GM12878 (cell line): ENCODE data around the gene RPS16. TPM values are rescaled to one million over a fixed set of nuclear protein-coding genes. Genes with fewer than 3 reads are reported as not detected.

ENCODE experiments used
- EGR1 ChIP-seq, 2 experiments: IDR thresholded peaks; 1 replicate in 1 of 2; 2 replicates in 1 of 2; pipeline ENCODE4 v1.6.1; 2011 to 2012; ENCODE audit warnings: low read depth in 2 of 2, low read length in 2 of 2, borderline replicate concordance in 1 of 2, mild to moderate bottlenecking in 1 of 2, moderate library complexity in 1 of 2
- HDGF ChIP-seq: fragments of 450-650 bp; IDR thresholded peaks from 2 replicates; pipeline ENCODE4 v1.6.1; 2016; ENCODE audit warnings: antibody characterized with exemption
- NRF1 ChIP-seq: conservative IDR thresholded peaks from 2 replicates; pipeline ENCODE4 v1.6.1; 2011; ENCODE audit warnings: mild to moderate bottlenecking, low read depth, low read length, improper control_type of control experiment
- PKNOX1 ChIP-seq: fragments of 450-650 bp; IDR thresholded peaks from 2 replicates; pipeline ENCODE4 v1.6.1; 2016; ENCODE audit warnings: mild to moderate bottlenecking
- SP1 ChIP-seq: IDR thresholded peaks from one replicate; pipeline ENCODE4 v1.6.1; 2011; ENCODE audit warnings: low read depth, low read length
- STAT1 ChIP-seq: fragments of 450-650 bp; conservative IDR thresholded peaks from 2 replicates; pipeline ENCODE4 v1.6.1; 2014; ENCODE audit warnings: antibody characterized with exemption, mild to moderate bottlenecking
- SUZ12 ChIP-seq: fragments of 200-600 bp; sonication (generic); IDR thresholded peaks from one replicate; pipeline ENCODE4 v1.6.1; 2018; ENCODE audit warnings: antibody characterized with exemption, mild to moderate bottlenecking; ENCODE audit not compliant: unreplicated experiment
- TAF1 ChIP-seq: IDR thresholded peaks from 2 replicates; pipeline ENCODE4 v1.6.1; 2011; ENCODE audit warnings: mild to moderate bottlenecking, low read depth, low read length, borderline replicate concordance
- TCF3 ChIP-seq: IDR thresholded peaks from 2 replicates; pipeline ENCODE4 v1.6.1; 2012; ENCODE audit warnings: low read depth, mild to moderate bottlenecking, low read length, borderline replicate concordance; ENCODE audit not compliant: insufficient read depth
- ZBTB40 ChIP-seq: fragments of 450-650 bp; IDR thresholded peaks from 2 replicates; pipeline ENCODE4 v1.6.1; 2016; ENCODE audit warnings: mild to moderate bottlenecking, moderate library complexity, borderline replicate concordance
- polyA plus RNA-seq, 11 experiments: library from polyadenylated mRNA; depleted of rRNA in 4 of 11; unstranded in 6 of 11; stranded (reverse) in 5 of 11; fragments of >200 nt; fragmentation: Nextera tagmentation in 4 of 11; fragmentation: Illumina TruSeq in 1 of 11; extraction: Ambion mirVana in 4 of 11; extraction: Trizol in 1 of 11; gene quantifications; 1 replicate in 1 of 11; 2 replicates in 10 of 11; pipeline versions ENCODE4 v1.2.1 to v1.2.3, GENCODE V29; 2011 to 2016; ENCODE audit warnings: inconsistent platforms in 2 of 11, missing spikeins in 2 of 11, low read depth in 1 of 11
- total RNA-seq, 4 experiments: library from RNA; depleted of rRNA in 3 of 4; stranded (reverse); fragments of >200 nt in 3 of 4; fragmentation: Illumina TruSeq in 1 of 4; extraction: Trizol in 1 of 4; gene quantifications; 2 replicates each; pipeline versions ENCODE4 v1.2.1 to v1.2.3, GENCODE V29; 2013 to 2021
- TF ChIP-seq, protein P1 (sequence below): fragments of 450-650 bp; IDR thresholded peaks from 2 replicates; pipeline ENCODE4 v1.6.1; 2016; ENCODE audit warnings: mild to moderate bottlenecking
- TF ChIP-seq, protein P2 (sequence below): fragments of 450-650 bp; formaldehyde crosslinking; IDR thresholded peaks from 2 replicates; pipeline ENCODE4 v1.4.0; 2020; ENCODE audit warnings: mild to moderate bottlenecking, moderate library complexity
- TF ChIP-seq, protein P3 (sequence below): fragments of 450-650 bp; IDR thresholded peaks from 2 replicates; pipeline ENCODE4 v1.6.1; 2017; ENCODE audit warnings: antibody characterized with exemption, mild to moderate bottlenecking, moderate library complexity

RPS16 gene
- total and polyA plus RNA-seq, 10 of the 15 experiments (the other 5 are each of a cell fraction or from before 2014, with no cell fraction given): 148 to 4,810 (median 2,343) TPM

- TF ChIP-seq ZBTB40: no peak
- TF ChIP-seq, protein P1, sequence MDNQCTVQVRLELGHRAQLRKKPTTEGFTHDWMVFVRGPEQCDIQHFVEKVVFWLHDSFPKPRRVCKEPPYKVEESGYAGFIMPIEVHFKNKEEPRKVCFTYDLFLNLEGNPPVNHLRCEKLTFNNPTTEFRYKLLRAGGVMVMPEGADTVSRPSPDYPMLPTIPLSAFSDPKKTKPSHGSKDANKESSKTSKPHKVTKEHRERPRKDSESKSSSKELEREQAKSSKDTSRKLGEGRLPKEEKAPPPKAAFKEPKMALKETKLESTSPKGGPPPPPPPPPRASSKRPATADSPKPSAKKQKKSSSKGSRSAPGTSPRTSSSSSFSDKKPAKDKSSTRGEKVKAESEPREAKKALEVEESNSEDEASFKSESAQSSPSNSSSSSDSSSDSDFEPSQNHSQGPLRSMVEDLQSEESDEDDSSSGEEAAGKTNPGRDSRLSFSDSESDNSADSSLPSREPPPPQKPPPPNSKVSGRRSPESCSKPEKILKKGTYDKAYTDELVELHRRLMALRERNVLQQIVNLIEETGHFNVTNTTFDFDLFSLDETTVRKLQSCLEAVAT: no peak
- TF ChIP-seq SUZ12: no peak
- no peak; the same call in 1 of the 2 replicates for TF ChIP-seq HDGF
- TF ChIP-seq, protein P2, sequence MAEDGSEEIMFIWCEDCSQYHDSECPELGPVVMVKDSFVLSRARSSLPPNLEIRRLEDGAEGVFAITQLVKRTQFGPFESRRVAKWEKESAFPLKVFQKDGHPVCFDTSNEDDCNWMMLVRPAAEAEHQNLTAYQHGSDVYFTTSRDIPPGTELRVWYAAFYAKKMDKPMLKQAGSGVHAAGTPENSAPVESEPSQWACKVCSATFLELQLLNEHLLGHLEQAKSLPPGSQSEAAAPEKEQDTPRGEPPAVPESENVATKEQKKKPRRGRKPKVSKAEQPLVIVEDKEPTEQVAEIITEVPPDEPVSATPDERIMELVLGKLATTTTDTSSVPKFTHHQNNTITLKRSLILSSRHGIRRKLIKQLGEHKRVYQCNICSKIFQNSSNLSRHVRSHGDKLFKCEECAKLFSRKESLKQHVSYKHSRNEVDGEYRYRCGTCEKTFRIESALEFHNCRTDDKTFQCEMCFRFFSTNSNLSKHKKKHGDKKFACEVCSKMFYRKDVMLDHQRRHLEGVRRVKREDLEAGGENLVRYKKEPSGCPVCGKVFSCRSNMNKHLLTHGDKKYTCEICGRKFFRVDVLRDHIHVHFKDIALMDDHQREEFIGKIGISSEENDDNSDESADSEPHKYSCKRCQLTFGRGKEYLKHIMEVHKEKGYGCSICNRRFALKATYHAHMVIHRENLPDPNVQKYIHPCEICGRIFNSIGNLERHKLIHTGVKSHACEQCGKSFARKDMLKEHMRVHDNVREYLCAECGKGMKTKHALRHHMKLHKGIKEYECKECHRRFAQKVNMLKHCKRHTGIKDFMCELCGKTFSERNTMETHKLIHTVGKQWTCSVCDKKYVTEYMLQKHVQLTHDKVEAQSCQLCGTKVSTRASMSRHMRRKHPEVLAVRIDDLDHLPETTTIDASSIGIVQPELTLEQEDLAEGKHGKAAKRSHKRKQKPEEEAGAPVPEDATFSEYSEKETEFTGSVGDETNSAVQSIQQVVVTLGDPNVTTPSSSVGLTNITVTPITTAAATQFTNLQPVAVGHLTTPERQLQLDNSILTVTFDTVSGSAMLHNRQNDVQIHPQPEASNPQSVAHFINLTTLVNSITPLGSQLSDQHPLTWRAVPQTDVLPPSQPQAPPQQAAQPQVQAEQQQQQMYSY: no peak
- no peak for TF ChIP-seq NRF1
- no peak for TF ChIP-seq STAT1
- 0 out of 2 replicates have a peak, but pooled peaks have one; percentile 18 for TF ChIP-seq TCF3
- no peak for TF ChIP-seq PKNOX1
- TF ChIP-seq EGR1 (IDR thresholded peaks at IDR 0.05; ENCODE audit: borderline replicate concordance in 1 of 2, low read depth in 2 of 2, low read length in 2 of 2): no peak
- no peak for TF ChIP-seq TAF1
- TF ChIP-seq SP1: no peak
- TF ChIP-seq, protein P3, sequence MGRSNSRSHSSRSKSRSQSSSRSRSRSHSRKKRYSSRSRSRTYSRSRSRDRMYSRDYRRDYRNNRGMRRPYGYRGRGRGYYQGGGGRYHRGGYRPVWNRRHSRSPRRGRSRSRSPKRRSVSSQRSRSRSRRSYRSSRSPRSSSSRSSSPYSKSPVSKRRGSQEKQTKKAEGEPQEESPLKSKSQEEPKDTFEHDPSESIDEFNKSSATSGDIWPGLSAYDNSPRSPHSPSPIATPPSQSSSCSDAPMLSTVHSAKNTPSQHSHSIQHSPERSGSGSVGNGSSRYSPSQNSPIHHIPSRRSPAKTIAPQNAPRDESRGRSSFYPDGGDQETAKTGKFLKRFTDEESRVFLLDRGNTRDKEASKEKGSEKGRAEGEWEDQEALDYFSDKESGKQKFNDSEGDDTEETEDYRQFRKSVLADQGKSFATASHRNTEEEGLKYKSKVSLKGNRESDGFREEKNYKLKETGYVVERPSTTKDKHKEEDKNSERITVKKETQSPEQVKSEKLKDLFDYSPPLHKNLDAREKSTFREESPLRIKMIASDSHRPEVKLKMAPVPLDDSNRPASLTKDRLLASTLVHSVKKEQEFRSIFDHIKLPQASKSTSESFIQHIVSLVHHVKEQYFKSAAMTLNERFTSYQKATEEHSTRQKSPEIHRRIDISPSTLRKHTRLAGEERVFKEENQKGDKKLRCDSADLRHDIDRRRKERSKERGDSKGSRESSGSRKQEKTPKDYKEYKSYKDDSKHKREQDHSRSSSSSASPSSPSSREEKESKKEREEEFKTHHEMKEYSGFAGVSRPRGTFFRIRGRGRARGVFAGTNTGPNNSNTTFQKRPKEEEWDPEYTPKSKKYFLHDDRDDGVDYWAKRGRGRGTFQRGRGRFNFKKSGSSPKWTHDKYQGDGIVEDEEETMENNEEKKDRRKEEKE: no peak
Measured at GRCh38 chr19:39398297-39398864, 37.4 kb downstream of the RPS16 start (continued).
